H9 (cell line): ENCODE measurements around the gene PRSS56. TPM values are rescaled to one million over a fixed set of nuclear protein-coding genes. Genes with fewer than 3 reads are reported as not detected.

Source experiments
- DNase-seq: peaks from one replicate; pipeline ENCODE4 v3.0.0-alpha.2; 2017
- H2AFZ ChIP-seq: one replicate; pipeline ENCODE4 v1.6.1; 2013; ENCODE audit warnings: mild to moderate bottlenecking, low read length, control low read depth, moderate library complexity
- H2AK5ac ChIP-seq: 2 replicates; pipeline ENCODE4 v1.6.1; 2013; ENCODE audit warnings: low read length, control low read depth, mixed read lengths; ENCODE audit not compliant: insufficient read length
- H2BK120ac ChIP-seq: one replicate; pipeline ENCODE4 v1.6.1; 2013; ENCODE audit warnings: low read depth, mild to moderate bottlenecking, low read length, control low read depth, inconsistent platforms; ENCODE audit not compliant: poor library complexity, severe bottlenecking
- H2BK12ac ChIP-seq: 2 replicates; pipeline ENCODE4 v1.6.1; 2013; ENCODE audit warnings: low read length, control low read depth, mixed read lengths, low read depth; ENCODE audit not compliant: insufficient read length
- H2BK15ac ChIP-seq: 2 replicates; pipeline ENCODE4 v1.6.1; 2013; ENCODE audit warnings: low read depth, low read length, control low read depth
- H2BK20ac ChIP-seq: one replicate; pipeline ENCODE4 v1.6.1; 2013; ENCODE audit warnings: low read depth, mild to moderate bottlenecking, low read length, control low read depth, inconsistent platforms; ENCODE audit not compliant: poor library complexity, severe bottlenecking
- H2BK5ac ChIP-seq: 2 replicates; pipeline ENCODE4 v1.6.1; 2013; ENCODE audit warnings: low read length, control low read depth, mixed read lengths; ENCODE audit not compliant: insufficient read length
- H3K14ac ChIP-seq: 2 replicates; pipeline ENCODE4 v1.6.1; 2013; ENCODE audit warnings: low read length, control low read depth; ENCODE audit not compliant: insufficient read depth
- H3K18ac ChIP-seq: 2 replicates; pipeline ENCODE4 v1.6.1; 2013; ENCODE audit warnings: low read depth, mild to moderate bottlenecking, mixed read lengths, low read length, control low read depth; ENCODE audit not compliant: insufficient read length
- H3K23ac ChIP-seq: 2 replicates; pipeline ENCODE4 v1.6.1; 2013; ENCODE audit warnings: low read length, control low read depth, mixed read lengths, low read depth; ENCODE audit not compliant: insufficient read length
- H3K23me2 ChIP-seq: 2 replicates; pipeline ENCODE4 v1.6.1; 2013; ENCODE audit warnings: low read depth, mild to moderate bottlenecking, mixed read lengths, low read length, control low read depth; ENCODE audit not compliant: insufficient read length, poor library complexity, severe bottlenecking
- H3K27ac ChIP-seq: 2 replicates; pipeline ENCODE4 v1.5.1; 2013; ENCODE audit warnings: low read length, control low read depth, mixed read lengths, low read depth; ENCODE audit not compliant: insufficient read length
- H3K27me3 ChIP-seq: 2 replicates; pipeline ENCODE4 v1.6.1; 2013; ENCODE audit warnings: low read length, control low read depth, inconsistent platforms; ENCODE audit not compliant: insufficient read depth
- H3K4ac ChIP-seq: 2 replicates; pipeline ENCODE4 v1.6.1; 2013; ENCODE audit warnings: low read depth, mild to moderate bottlenecking, control low read depth, inconsistent platforms, low read length, moderate library complexity
- H3K4me1 ChIP-seq: 2 replicates; pipeline ENCODE4 v1.6.1; 2013; ENCODE audit warnings: low read length, control low read depth, inconsistent platforms; ENCODE audit not compliant: insufficient read depth
- H3K4me2 ChIP-seq: 2 replicates; pipeline ENCODE4 v1.6.1; 2013; ENCODE audit warnings: low read length, control low read depth, mixed read lengths; ENCODE audit not compliant: insufficient read length, insufficient read depth
- H3K56ac ChIP-seq: 2 replicates; pipeline ENCODE4 v1.6.1; 2013; ENCODE audit warnings: low read depth, mild to moderate bottlenecking, mixed read lengths, low read length, control low read depth; ENCODE audit not compliant: insufficient read length
- H3K79me1 ChIP-seq: 2 replicates; pipeline ENCODE4 v1.6.1; 2013; ENCODE audit warnings: low read depth, mild to moderate bottlenecking, moderate library complexity, low read length, control low read depth, inconsistent platforms; ENCODE audit not compliant: insufficient read depth, poor library complexity, severe bottlenecking
- H3K79me2 ChIP-seq: 2 replicates; pipeline ENCODE4 v1.6.1; 2013; ENCODE audit warnings: low read length, control low read depth, inconsistent platforms; ENCODE audit not compliant: insufficient read depth
- H3K9ac ChIP-seq: 2 replicates; pipeline ENCODE4 v1.6.1; 2013; ENCODE audit warnings: low read length, control low read depth, mixed read lengths; ENCODE audit not compliant: insufficient read length; ENCODE audit errors: extremely low read depth
- H3K9me3 ChIP-seq: one replicate; pipeline ENCODE4 v1.6.1; 2013; ENCODE audit warnings: low read depth, low read length, inconsistent platforms; ENCODE audit not compliant: control insufficient read depth
- H3T11ph ChIP-seq: one replicate; pipeline ENCODE4 v1.6.1; 2013; ENCODE audit warnings: mild to moderate bottlenecking, low read length, control low read depth, inconsistent platforms
- H4K20me1 ChIP-seq: one replicate; pipeline ENCODE4 v1.6.1; 2013; ENCODE audit not compliant: control insufficient read depth, insufficient read length, insufficient read depth
- H4K5ac ChIP-seq: 2 replicates; pipeline ENCODE4 v1.6.1; 2013; ENCODE audit warnings: low read depth, mild to moderate bottlenecking, mixed read lengths, low read length, control low read depth; ENCODE audit not compliant: insufficient read length
- H4K8ac ChIP-seq: replicated peaks from 2 replicates; pipeline ENCODE4 v1.6.1; 2013; ENCODE audit warnings: low read length, control low read depth, mixed read lengths, low read depth; ENCODE audit not compliant: insufficient read length
- H4K91ac ChIP-seq: 2 replicates; pipeline ENCODE4 v1.6.1; 2013; ENCODE audit warnings: low read depth, mild to moderate bottlenecking, moderate library complexity, mixed read lengths, low read length, control low read depth; ENCODE audit not compliant: insufficient read length
- H3K27ac Mint-ChIP-seq, 3 experiments: 2 replicates in 2 of 3; 3 replicates in 1 of 3; pipeline ENCODE4 v1.8.0; 2020 to 2021; ENCODE audit warnings: mixed read lengths in 3 of 3, mild to moderate bottlenecking in 1 of 3, moderate library complexity in 1 of 3
- H3K27me3 Mint-ChIP-seq: 2 replicates; pipeline ENCODE4 v1.8.0; 2021; ENCODE audit warnings: low read depth, mild to moderate bottlenecking, moderate library complexity, mixed read lengths
- H3K36me3 Mint-ChIP-seq, 3 experiments: 2 replicates in 2 of 3; 3 replicates in 1 of 3; pipeline ENCODE4 v1.8.0; 2020 to 2021; ENCODE audit warnings: low read depth in 3 of 3, mixed read lengths in 3 of 3; ENCODE audit not compliant: insufficient read depth in 1 of 3
- H3K4me1 Mint-ChIP-seq, 2 experiments: 2 replicates each; pipeline ENCODE4 v1.8.0; 2020; ENCODE audit warnings: mixed read lengths in 2 of 2
- H3K4me3 Mint-ChIP-seq, 2 experiments: 2 replicates in 1 of 2; 3 replicates in 1 of 2; pipeline ENCODE4 v1.8.0; 2020 to 2021; ENCODE audit warnings: mild to moderate bottlenecking in 2 of 2, mixed read lengths in 2 of 2, moderate library complexity in 1 of 2
- H3K9me3 Mint-ChIP-seq, 2 experiments: 2 replicates in 1 of 2; 3 replicates in 1 of 2; pipeline ENCODE4 v1.8.0; 2020; ENCODE audit warnings: mild to moderate bottlenecking in 2 of 2, mixed read lengths in 2 of 2, moderate library complexity in 1 of 2
- WGBS: extraction: QIAGEN DNeasy Blood & Tissue Kit; methylation state at CpG from one replicate; pipeline ENCODE4 v1.1.7; 2013; ENCODE audit warnings: missing lambda C conversion rate, low lambda C conversion rate, mixed read lengths; ENCODE audit not compliant: insufficient read length; ENCODE audit errors: extremely low coverage; 5-methylcytosine and 5-hydroxymethylcytosine counted together
- total RNA-seq: library from RNA; stranded (reverse); gene quantifications from 2 replicates; pipeline ENCODE4 v1.2.1, GENCODE V29; 2021
- TF ChIP-seq, protein P1 (sequence below): fragments of 200-600 bp; sonication (generic); conservative IDR thresholded peaks from 3 replicates; pipeline ENCODE4 v1.8.0; 2021; ENCODE audit warnings: antibody characterized with exemption, mild to moderate bottlenecking

Gene PRSS56
- total RNA-seq, 1 experiment from 2014 or later, result not detected

DNA sequence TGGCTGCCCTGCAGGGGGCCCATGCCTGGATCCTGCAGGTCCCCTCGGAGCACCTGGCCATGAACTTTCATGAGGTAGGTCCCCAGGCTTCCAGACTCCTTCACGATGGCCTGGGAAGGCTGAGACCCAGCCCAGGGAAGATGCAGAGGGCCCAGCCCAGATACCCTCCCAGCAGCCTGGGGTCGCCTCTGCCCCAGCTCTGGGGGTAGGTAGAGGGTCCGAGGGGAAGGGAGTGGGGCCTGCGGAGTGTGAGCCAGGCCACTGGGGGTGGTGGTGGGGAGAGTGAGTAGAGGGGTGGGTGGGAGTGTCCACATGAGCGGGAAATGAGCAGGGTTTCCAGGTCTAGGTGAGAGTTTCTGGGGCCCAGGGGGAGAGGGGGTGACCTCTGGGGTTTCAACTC lies 4.6 kb downstream of the PRSS56 start:
- no peak overlapping the region for H2AFZ ChIP-seq
- peaks cover 14% of the 10 kb centered on the region for H3K23me2 ChIP-seq
- Mint-ChIP-seq H3K27ac (no peak overlapping the region), H3K9me3 (no peaks in the 10 kb centered on the region), H3K4me1 (peaks cover 5 to 20% of the 10 kb centered on the region in 2 experiments), H3K4me3 (peak overlapping the region in 1 of 2 experiments; percentile 67; a peak in 2 of 5 replicates), H3K27me3 (peaks cover 78% of the 10 kb centered on the region), H3K36me3 (peaks cover 0 to 1% (median 0%) of the 10 kb centered on the region in 3 experiments; a peak in 1 of 7 replicates)
- no peak overlapping the region for H2BK12ac ChIP-seq
- H3K79me1 ChIP-seq, result no peaks in the 10 kb centered on the region
- no peak overlapping the region for H2BK5ac ChIP-seq
- no peak overlapping the region for H3K27ac ChIP-seq
- H2BK120ac ChIP-seq, result no peak overlapping the region
- TF ChIP-seq, protein P1, sequence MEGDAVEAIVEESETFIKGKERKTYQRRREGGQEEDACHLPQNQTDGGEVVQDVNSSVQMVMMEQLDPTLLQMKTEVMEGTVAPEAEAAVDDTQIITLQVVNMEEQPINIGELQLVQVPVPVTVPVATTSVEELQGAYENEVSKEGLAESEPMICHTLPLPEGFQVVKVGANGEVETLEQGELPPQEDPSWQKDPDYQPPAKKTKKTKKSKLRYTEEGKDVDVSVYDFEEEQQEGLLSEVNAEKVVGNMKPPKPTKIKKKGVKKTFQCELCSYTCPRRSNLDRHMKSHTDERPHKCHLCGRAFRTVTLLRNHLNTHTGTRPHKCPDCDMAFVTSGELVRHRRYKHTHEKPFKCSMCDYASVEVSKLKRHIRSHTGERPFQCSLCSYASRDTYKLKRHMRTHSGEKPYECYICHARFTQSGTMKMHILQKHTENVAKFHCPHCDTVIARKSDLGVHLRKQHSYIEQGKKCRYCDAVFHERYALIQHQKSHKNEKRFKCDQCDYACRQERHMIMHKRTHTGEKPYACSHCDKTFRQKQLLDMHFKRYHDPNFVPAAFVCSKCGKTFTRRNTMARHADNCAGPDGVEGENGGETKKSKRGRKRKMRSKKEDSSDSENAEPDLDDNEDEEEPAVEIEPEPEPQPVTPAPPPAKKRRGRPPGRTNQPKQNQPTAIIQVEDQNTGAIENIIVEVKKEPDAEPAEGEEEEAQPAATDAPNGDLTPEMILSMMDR, result no peak
- H4K20me1 ChIP-seq, result no peaks in the 10 kb centered on the region
- peaks cover 15% of the 10 kb centered on the region for H3K27me3 ChIP-seq
- H4K8ac ChIP-seq, result no peak overlapping the region
- H4K5ac ChIP-seq, result no peak overlapping the region
- H3K18ac ChIP-seq, result no peak overlapping the region
- no peak overlapping the region for H3K56ac ChIP-seq
- no peak overlapping the region for H3K4me2 ChIP-seq
- H3K9me3 ChIP-seq, result no peaks in the 10 kb centered on the region
- no peak for DNase-seq
- no peak overlapping the region for H4K91ac ChIP-seq
- no CpG with 5 or more reads among the region's 6 CpGs for WGBS
- no peak overlapping the region for H2BK15ac ChIP-seq
- H2AK5ac ChIP-seq, result no peak overlapping the region
- no peak overlapping the region for H2BK20ac ChIP-seq
- no peak overlapping the region for H3K4ac ChIP-seq
- H3K4me1 ChIP-seq, result no peaks in the 10 kb centered on the region
- H3K79me2 ChIP-seq, result no peaks in the 10 kb centered on the region
- no peak overlapping the region for H3T11ph ChIP-seq
- no peak overlapping the region for H3K23ac ChIP-seq
- no peak overlapping the region for H3K9ac ChIP-seq
- no peak overlapping the region for H3K14ac ChIP-seq
